H9 (cell line): ENCODE results near the gene KCNK1. TPM values are rescaled to one million over a fixed set of nuclear protein-coding genes. Genes with fewer than 3 reads are reported as not detected.

Experiments
- DNase-seq: peaks from one replicate; pipeline ENCODE4 v3.0.0-alpha.2; 2017
- H2AFZ ChIP-seq: one replicate; pipeline ENCODE4 v1.6.1; 2013; ENCODE audit warnings: mild to moderate bottlenecking, low read length, control low read depth, moderate library complexity
- H2AK5ac ChIP-seq: 2 replicates; pipeline ENCODE4 v1.6.1; 2013; ENCODE audit warnings: low read length, control low read depth, mixed read lengths; ENCODE audit not compliant: insufficient read length
- H2BK120ac ChIP-seq: one replicate; pipeline ENCODE4 v1.6.1; 2013; ENCODE audit warnings: low read depth, mild to moderate bottlenecking, low read length, control low read depth, inconsistent platforms; ENCODE audit not compliant: poor library complexity, severe bottlenecking
- H2BK12ac ChIP-seq: 2 replicates; pipeline ENCODE4 v1.6.1; 2013; ENCODE audit warnings: low read length, control low read depth, mixed read lengths, low read depth; ENCODE audit not compliant: insufficient read length
- H2BK15ac ChIP-seq: 2 replicates; pipeline ENCODE4 v1.6.1; 2013; ENCODE audit warnings: low read depth, low read length, control low read depth
- H2BK20ac ChIP-seq: one replicate; pipeline ENCODE4 v1.6.1; 2013; ENCODE audit warnings: low read depth, mild to moderate bottlenecking, low read length, control low read depth, inconsistent platforms; ENCODE audit not compliant: poor library complexity, severe bottlenecking
- H2BK5ac ChIP-seq: 2 replicates; pipeline ENCODE4 v1.6.1; 2013; ENCODE audit warnings: low read length, control low read depth, mixed read lengths; ENCODE audit not compliant: insufficient read length
- H3K14ac ChIP-seq: 2 replicates; pipeline ENCODE4 v1.6.1; 2013; ENCODE audit warnings: low read length, control low read depth; ENCODE audit not compliant: insufficient read depth
- H3K18ac ChIP-seq: 2 replicates; pipeline ENCODE4 v1.6.1; 2013; ENCODE audit warnings: low read depth, mild to moderate bottlenecking, mixed read lengths, low read length, control low read depth; ENCODE audit not compliant: insufficient read length
- H3K23ac ChIP-seq: 2 replicates; pipeline ENCODE4 v1.6.1; 2013; ENCODE audit warnings: low read length, control low read depth, mixed read lengths, low read depth; ENCODE audit not compliant: insufficient read length
- H3K23me2 ChIP-seq: 2 replicates; pipeline ENCODE4 v1.6.1; 2013; ENCODE audit warnings: low read depth, mild to moderate bottlenecking, mixed read lengths, low read length, control low read depth; ENCODE audit not compliant: insufficient read length, poor library complexity, severe bottlenecking
- H3K27ac ChIP-seq: 2 replicates; pipeline ENCODE4 v1.5.1; 2013; ENCODE audit warnings: low read length, control low read depth, mixed read lengths, low read depth; ENCODE audit not compliant: insufficient read length
- H3K27me3 ChIP-seq: 2 replicates; pipeline ENCODE4 v1.6.1; 2013; ENCODE audit warnings: low read length, control low read depth, inconsistent platforms; ENCODE audit not compliant: insufficient read depth
- H3K4ac ChIP-seq: 2 replicates; pipeline ENCODE4 v1.6.1; 2013; ENCODE audit warnings: low read depth, mild to moderate bottlenecking, control low read depth, inconsistent platforms, low read length, moderate library complexity
- H3K4me1 ChIP-seq: 2 replicates; pipeline ENCODE4 v1.6.1; 2013; ENCODE audit warnings: low read length, control low read depth, inconsistent platforms; ENCODE audit not compliant: insufficient read depth
- H3K4me2 ChIP-seq: 2 replicates; pipeline ENCODE4 v1.6.1; 2013; ENCODE audit warnings: low read length, control low read depth, mixed read lengths; ENCODE audit not compliant: insufficient read length, insufficient read depth
- H3K56ac ChIP-seq: 2 replicates; pipeline ENCODE4 v1.6.1; 2013; ENCODE audit warnings: low read depth, mild to moderate bottlenecking, mixed read lengths, low read length, control low read depth; ENCODE audit not compliant: insufficient read length
- H3K79me1 ChIP-seq: 2 replicates; pipeline ENCODE4 v1.6.1; 2013; ENCODE audit warnings: low read depth, mild to moderate bottlenecking, moderate library complexity, low read length, control low read depth, inconsistent platforms; ENCODE audit not compliant: insufficient read depth, poor library complexity, severe bottlenecking
- H3K79me2 ChIP-seq: 2 replicates; pipeline ENCODE4 v1.6.1; 2013; ENCODE audit warnings: low read length, control low read depth, inconsistent platforms; ENCODE audit not compliant: insufficient read depth
- H3K9ac ChIP-seq: 2 replicates; pipeline ENCODE4 v1.6.1; 2013; ENCODE audit warnings: low read length, control low read depth, mixed read lengths; ENCODE audit not compliant: insufficient read length; ENCODE audit errors: extremely low read depth
- H3K9me3 ChIP-seq: one replicate; pipeline ENCODE4 v1.6.1; 2013; ENCODE audit warnings: low read depth, low read length, inconsistent platforms; ENCODE audit not compliant: control insufficient read depth
- H3T11ph ChIP-seq: one replicate; pipeline ENCODE4 v1.6.1; 2013; ENCODE audit warnings: mild to moderate bottlenecking, low read length, control low read depth, inconsistent platforms
- H4K20me1 ChIP-seq: one replicate; pipeline ENCODE4 v1.6.1; 2013; ENCODE audit not compliant: control insufficient read depth, insufficient read length, insufficient read depth
- H4K5ac ChIP-seq: 2 replicates; pipeline ENCODE4 v1.6.1; 2013; ENCODE audit warnings: low read depth, mild to moderate bottlenecking, mixed read lengths, low read length, control low read depth; ENCODE audit not compliant: insufficient read length
- H4K8ac ChIP-seq: replicated peaks from 2 replicates; pipeline ENCODE4 v1.6.1; 2013; ENCODE audit warnings: low read length, control low read depth, mixed read lengths, low read depth; ENCODE audit not compliant: insufficient read length
- H4K91ac ChIP-seq: 2 replicates; pipeline ENCODE4 v1.6.1; 2013; ENCODE audit warnings: low read depth, mild to moderate bottlenecking, moderate library complexity, mixed read lengths, low read length, control low read depth; ENCODE audit not compliant: insufficient read length
- H3K27ac Mint-ChIP-seq, 3 experiments: 2 replicates in 2 of 3; 3 replicates in 1 of 3; pipeline ENCODE4 v1.8.0; 2020 to 2021; ENCODE audit warnings: mixed read lengths in 3 of 3, mild to moderate bottlenecking in 1 of 3, moderate library complexity in 1 of 3
- H3K27me3 Mint-ChIP-seq: 2 replicates; pipeline ENCODE4 v1.8.0; 2021; ENCODE audit warnings: low read depth, mild to moderate bottlenecking, moderate library complexity, mixed read lengths
- H3K36me3 Mint-ChIP-seq, 3 experiments: 2 replicates in 2 of 3; 3 replicates in 1 of 3; pipeline ENCODE4 v1.8.0; 2020 to 2021; ENCODE audit warnings: low read depth in 3 of 3, mixed read lengths in 3 of 3; ENCODE audit not compliant: insufficient read depth in 1 of 3
- H3K4me1 Mint-ChIP-seq, 2 experiments: 2 replicates each; pipeline ENCODE4 v1.8.0; 2020; ENCODE audit warnings: mixed read lengths in 2 of 2
- H3K4me3 Mint-ChIP-seq, 2 experiments: 2 replicates in 1 of 2; 3 replicates in 1 of 2; pipeline ENCODE4 v1.8.0; 2020 to 2021; ENCODE audit warnings: mild to moderate bottlenecking in 2 of 2, mixed read lengths in 2 of 2, moderate library complexity in 1 of 2
- H3K9me3 Mint-ChIP-seq, 2 experiments: 2 replicates in 1 of 2; 3 replicates in 1 of 2; pipeline ENCODE4 v1.8.0; 2020; ENCODE audit warnings: mild to moderate bottlenecking in 2 of 2, mixed read lengths in 2 of 2, moderate library complexity in 1 of 2
- WGBS: extraction: QIAGEN DNeasy Blood & Tissue Kit; methylation state at CpG from one replicate; pipeline ENCODE4 v1.1.7; 2013; ENCODE audit warnings: missing lambda C conversion rate, low lambda C conversion rate, mixed read lengths; ENCODE audit not compliant: insufficient read length; ENCODE audit errors: extremely low coverage; 5-methylcytosine and 5-hydroxymethylcytosine counted together
- total RNA-seq: library from RNA; stranded (reverse); gene quantifications from 2 replicates; pipeline ENCODE4 v1.2.1, GENCODE V29; 2021
- TF ChIP-seq, protein P1 (sequence below): fragments of 200-600 bp; sonication (generic); conservative IDR thresholded peaks from 3 replicates; pipeline ENCODE4 v1.8.0; 2021; ENCODE audit warnings: antibody characterized with exemption, mild to moderate bottlenecking

The KCNK1 gene
- total RNA-seq, 1 experiment from 2014 or later, result 9.9 TPM

- no peaks in the 10 kb centered on the region for H3K27me3 Mint-ChIP-seq
- H3K4me2 ChIP-seq, result no peak overlapping the region
- H2AK5ac ChIP-seq, result no peak overlapping the region
- H3K23me2 ChIP-seq, result no peaks in the 10 kb centered on the region
- H3K4me3 Mint-ChIP-seq, result no peak overlapping the region
- no peaks in the 10 kb centered on the region for H3K9me3 Mint-ChIP-seq
- H3K4me1 ChIP-seq, result no peaks in the 10 kb centered on the region
- peaks cover 6 to 11% of the 10 kb centered on the region in 2 experiments; a peak in 3 of 4 replicates for H3K4me1 Mint-ChIP-seq
- H4K5ac ChIP-seq, result no peak overlapping the region
- no peak overlapping the region for H2BK5ac ChIP-seq
- no peaks in the 10 kb centered on the region for H3K79me2 ChIP-seq
- no peaks in the 10 kb centered on the region for H4K20me1 ChIP-seq
- H3K9ac ChIP-seq, result no peak overlapping the region
- H3K27ac ChIP-seq, result no peak overlapping the region
- no peak overlapping the region for H3T11ph ChIP-seq
- H3K23ac ChIP-seq, result no peak overlapping the region
- H4K91ac ChIP-seq, result no peak overlapping the region
- TF ChIP-seq, protein P1, sequence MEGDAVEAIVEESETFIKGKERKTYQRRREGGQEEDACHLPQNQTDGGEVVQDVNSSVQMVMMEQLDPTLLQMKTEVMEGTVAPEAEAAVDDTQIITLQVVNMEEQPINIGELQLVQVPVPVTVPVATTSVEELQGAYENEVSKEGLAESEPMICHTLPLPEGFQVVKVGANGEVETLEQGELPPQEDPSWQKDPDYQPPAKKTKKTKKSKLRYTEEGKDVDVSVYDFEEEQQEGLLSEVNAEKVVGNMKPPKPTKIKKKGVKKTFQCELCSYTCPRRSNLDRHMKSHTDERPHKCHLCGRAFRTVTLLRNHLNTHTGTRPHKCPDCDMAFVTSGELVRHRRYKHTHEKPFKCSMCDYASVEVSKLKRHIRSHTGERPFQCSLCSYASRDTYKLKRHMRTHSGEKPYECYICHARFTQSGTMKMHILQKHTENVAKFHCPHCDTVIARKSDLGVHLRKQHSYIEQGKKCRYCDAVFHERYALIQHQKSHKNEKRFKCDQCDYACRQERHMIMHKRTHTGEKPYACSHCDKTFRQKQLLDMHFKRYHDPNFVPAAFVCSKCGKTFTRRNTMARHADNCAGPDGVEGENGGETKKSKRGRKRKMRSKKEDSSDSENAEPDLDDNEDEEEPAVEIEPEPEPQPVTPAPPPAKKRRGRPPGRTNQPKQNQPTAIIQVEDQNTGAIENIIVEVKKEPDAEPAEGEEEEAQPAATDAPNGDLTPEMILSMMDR, result no peak
- H3K14ac ChIP-seq, result no peak overlapping the region
- H3K27ac Mint-ChIP-seq, result no peak overlapping the region
- H3K4ac ChIP-seq, result no peak overlapping the region
- no peak overlapping the region for H4K8ac ChIP-seq
- no peak overlapping the region for H2BK120ac ChIP-seq
- no peak overlapping the region for H2BK12ac ChIP-seq
- H3K79me1 ChIP-seq, result no peaks in the 10 kb centered on the region
- no peaks in the 10 kb centered on the region for H3K27me3 ChIP-seq
- H3K9me3 ChIP-seq, result no peaks in the 10 kb centered on the region
- no peak overlapping the region for H2BK20ac ChIP-seq
- no peak overlapping the region for H3K18ac ChIP-seq
- DNase-seq, result no peak
- H3K56ac ChIP-seq, result no peak overlapping the region
- H2BK15ac ChIP-seq, result no peak overlapping the region
- peaks cover 7 to 9% (median 8%) of the 10 kb centered on the region in 3 experiments; a peak in 6 of 7 replicates for H3K36me3 Mint-ChIP-seq
- no CpG with 5 or more reads among the region's 8 CpGs for WGBS
- no peak overlapping the region for H2AFZ ChIP-seq
These were observed 48.8 kb downstream of the KCNK1 start for GRCh38 chr1:233662575-233663304.
